ENCODE measurements around the gene BCL7C.

BCL7C gene

GRCh38 chr16:30927789-30928378 is 34.0 kb upstream of the BCL7C start:
- TF ChIP-seq CSRNP3 (CRISPR knock-in tag; IDR thresholded peaks at IDR 0.05) (no peak), POU6F1 (CRISPR knock-in tag; IDR thresholded peaks at IDR 0.05; ENCODE audit: borderline replicate concordance, low read depth) (no peak), ZFP3 (CRISPR knock-in tag; IDR thresholded peaks at IDR 0.05) (no peak), ESRRG (CRISPR knock-in tag; IDR thresholded peaks at IDR 0.05) (no peak), TCF4 (CRISPR knock-in tag; IDR thresholded peaks at IDR 0.05; ENCODE audit: borderline replicate concordance) (no peak), BACH2 (CRISPR knock-in tag; IDR thresholded peaks at IDR 0.05; ENCODE audit: borderline replicate concordance) (no peak), SNAI2 (CRISPR knock-in tag; IDR thresholded peaks at IDR 0.05) (no peak), ARNTL (CRISPR knock-in tag; IDR thresholded peaks at IDR 0.05; ENCODE audit: borderline replicate concordance, low read depth) (no peak), ZNF70 (CRISPR knock-in tag; IDR thresholded peaks at IDR 0.05) (no peak), PATZ1 (CRISPR knock-in tag; IDR thresholded peaks at IDR 0.05; ENCODE audit: borderline replicate concordance) (no peak), TOX (CRISPR knock-in tag; IDR thresholded peaks at IDR 0.05; ENCODE audit: borderline replicate concordance) (no peak), PPARA (CRISPR knock-in tag; IDR thresholded peaks at IDR 0.05; ENCODE audit: borderline replicate concordance) (no peak), RARB (CRISPR knock-in tag; IDR thresholded peaks at IDR 0.05) (no peak), ZNF565 (CRISPR knock-in tag; conservative IDR thresholded peaks at IDR 0.05; ENCODE audit: low read depth) (no peak)
- peak; percentile 72 for ATAC-seq

GRCh38 chr16:30926937-30927788 is 33.3 kb upstream of the BCL7C start:
- ATAC-seq = no peak
- TF ChIP-seq BACH2 (CRISPR knock-in tag; IDR thresholded peaks at IDR 0.05; ENCODE audit: borderline replicate concordance) = no peak
- no peak for TF ChIP-seq ZNF565 (CRISPR knock-in tag; conservative IDR thresholded peaks at IDR 0.05; ENCODE audit: low read depth)
- no peak for TF ChIP-seq GLIS3 (CRISPR knock-in tag; IDR thresholded peaks at IDR 0.05)
- TF ChIP-seq ARNTL (CRISPR knock-in tag; IDR thresholded peaks at IDR 0.05; ENCODE audit: borderline replicate concordance, low read depth) = no peak
- TF ChIP-seq ESRRG (CRISPR knock-in tag; IDR thresholded peaks at IDR 0.05) = no peak
- no peak for TF ChIP-seq OSR1 (CRISPR knock-in tag; IDR thresholded peaks at IDR 0.05)
- no peak for TF ChIP-seq CREB5 (CRISPR knock-in tag; IDR thresholded peaks at IDR 0.05; ENCODE audit: low read depth)

GRCh38 chr16:30925995-30926811 is 32.3 kb upstream of the BCL7C start:
- TF ChIP-seq CREB5 (CRISPR knock-in tag; IDR thresholded peaks at IDR 0.05; ENCODE audit: low read depth) (no peak), CSRNP3 (CRISPR knock-in tag; IDR thresholded peaks at IDR 0.05) (no peak), ZNF565 (CRISPR knock-in tag; conservative IDR thresholded peaks at IDR 0.05; ENCODE audit: low read depth) (no peak), POU6F1 (CRISPR knock-in tag; IDR thresholded peaks at IDR 0.05; ENCODE audit: borderline replicate concordance, low read depth) (no peak), RARB (CRISPR knock-in tag; IDR thresholded peaks at IDR 0.05) (no peak), PPARA (CRISPR knock-in tag; IDR thresholded peaks at IDR 0.05; ENCODE audit: borderline replicate concordance) (no peak), GLIS3 (CRISPR knock-in tag; IDR thresholded peaks at IDR 0.05) (no peak), OSR1 (CRISPR knock-in tag; IDR thresholded peaks at IDR 0.05) (no peak)
- ATAC-seq = no peak
